ENCODE measurements around the gene FREM1. TPM values are rescaled to one million over a fixed set of nuclear protein-coding genes. Genes with fewer than 3 reads are reported as not detected.
A peak's percentile ranks its signal among the peaks of the same experiment; 100 is the strongest.

The FREM1 gene
- total RNA-seq, 1 donor from 2014 or later = 2.7 TPM

DNA sequence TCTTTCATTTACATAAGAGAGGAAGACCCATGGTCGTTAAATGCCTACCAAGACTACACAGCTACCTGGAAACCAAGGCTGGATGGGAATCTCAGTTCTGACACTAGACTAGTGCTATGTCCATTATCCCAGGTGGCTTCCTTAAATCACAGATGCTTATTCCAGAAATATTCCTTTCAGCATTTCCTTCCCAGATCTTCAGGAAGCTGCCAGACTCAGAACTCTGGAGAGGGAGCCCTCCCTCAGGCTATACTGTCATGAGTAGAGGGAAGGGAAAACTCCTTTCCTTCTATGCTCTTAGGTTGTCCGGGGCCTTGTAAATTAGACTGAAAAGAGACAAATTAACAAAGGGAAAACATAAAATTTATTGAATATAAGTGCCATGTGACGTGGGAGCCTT is 20.8 kb downstream of the FREM1 start:
- H3K9me3 ChIP-seq = no peaks in the 10 kb centered on the region
- H3K4me1 ChIP-seq = no peaks in the 10 kb centered on the region
- no peak overlapping the region for H3K4me3 ChIP-seq
- no peaks in the 10 kb centered on the region for H3K36me3 ChIP-seq
- H3K27ac ChIP-seq = no peak overlapping the region
- no peaks in the 10 kb centered on the region for H3K27me3 ChIP-seq
- no peak for DNase-seq (ENCODE audit: extremely low spot score in 2 of 2)
- intact Hi-C loops (cut with DNase I) = no loop called here
- TF ChIP-seq, protein P1, sequence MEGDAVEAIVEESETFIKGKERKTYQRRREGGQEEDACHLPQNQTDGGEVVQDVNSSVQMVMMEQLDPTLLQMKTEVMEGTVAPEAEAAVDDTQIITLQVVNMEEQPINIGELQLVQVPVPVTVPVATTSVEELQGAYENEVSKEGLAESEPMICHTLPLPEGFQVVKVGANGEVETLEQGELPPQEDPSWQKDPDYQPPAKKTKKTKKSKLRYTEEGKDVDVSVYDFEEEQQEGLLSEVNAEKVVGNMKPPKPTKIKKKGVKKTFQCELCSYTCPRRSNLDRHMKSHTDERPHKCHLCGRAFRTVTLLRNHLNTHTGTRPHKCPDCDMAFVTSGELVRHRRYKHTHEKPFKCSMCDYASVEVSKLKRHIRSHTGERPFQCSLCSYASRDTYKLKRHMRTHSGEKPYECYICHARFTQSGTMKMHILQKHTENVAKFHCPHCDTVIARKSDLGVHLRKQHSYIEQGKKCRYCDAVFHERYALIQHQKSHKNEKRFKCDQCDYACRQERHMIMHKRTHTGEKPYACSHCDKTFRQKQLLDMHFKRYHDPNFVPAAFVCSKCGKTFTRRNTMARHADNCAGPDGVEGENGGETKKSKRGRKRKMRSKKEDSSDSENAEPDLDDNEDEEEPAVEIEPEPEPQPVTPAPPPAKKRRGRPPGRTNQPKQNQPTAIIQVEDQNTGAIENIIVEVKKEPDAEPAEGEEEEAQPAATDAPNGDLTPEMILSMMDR (IDR thresholded peaks at IDR 0.05) = no peak
- TF ChIP-seq POLR2A (IDR thresholded peaks at IDR 0.05) = no peak
- no peak for TF ChIP-seq POLR2AphosphoS5 (IDR thresholded peaks at IDR 0.05; ENCODE audit: insufficient read depth in 1 of 2, low read depth in 1 of 2)

DNA sequence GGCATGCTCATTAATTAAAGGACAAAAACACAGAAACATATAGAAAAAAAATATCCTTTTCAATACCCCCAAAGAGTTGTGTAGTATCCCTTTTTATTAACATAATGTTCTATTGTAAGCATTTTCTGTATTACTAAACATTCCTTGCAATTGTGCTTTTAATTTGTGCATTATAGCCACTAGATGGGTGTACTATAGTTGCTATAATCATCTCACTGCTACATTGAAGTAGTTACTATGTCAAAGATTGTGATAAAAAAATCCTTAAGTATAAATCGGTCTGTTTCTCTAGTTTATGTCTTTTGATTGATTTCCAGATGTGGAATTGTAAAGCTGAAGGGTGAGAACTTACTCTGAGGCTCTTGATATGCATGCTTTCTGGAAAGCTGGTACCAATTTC is 21.4 kb downstream of the FREM1 start:
- TF ChIP-seq POLR2AphosphoS5 (IDR thresholded peaks at IDR 0.05; ENCODE audit: insufficient read depth in 1 of 2, low read depth in 1 of 2) (no peak), POLR2A (IDR thresholded peaks at IDR 0.05) (no peak)
- TF ChIP-seq, protein P1 (IDR thresholded peaks at IDR 0.05) = no peak

DNA sequence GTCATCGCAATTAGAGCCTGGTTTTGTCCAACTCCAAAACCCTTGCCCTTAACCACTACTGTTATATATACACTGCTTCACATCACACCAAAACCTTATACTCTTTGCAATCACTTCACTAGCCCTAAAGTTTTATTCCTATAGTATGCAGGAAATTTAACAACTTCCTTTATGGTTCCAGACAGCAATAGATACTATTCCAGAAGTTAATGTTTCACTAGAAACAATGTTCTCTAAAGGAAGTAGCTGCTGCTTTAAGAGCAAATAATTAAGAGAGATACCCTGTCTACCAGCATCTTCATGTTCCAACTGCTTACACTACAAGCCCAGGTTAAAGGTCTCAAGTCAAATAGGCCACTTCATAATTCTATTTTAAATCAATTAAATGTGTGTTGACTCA is 22.0 kb downstream of the FREM1 start:
- H3K4me3 ChIP-seq = no peak overlapping the region
- no peaks in the 10 kb centered on the region for H3K27me3 ChIP-seq
- no peaks in the 10 kb centered on the region for H3K9me3 ChIP-seq
- no peaks in the 10 kb centered on the region for H3K36me3 ChIP-seq
- H3K4me1 ChIP-seq = no peaks in the 10 kb centered on the region
- H3K27ac ChIP-seq = no peak overlapping the region
- no peak for TF ChIP-seq POLR2A (IDR thresholded peaks at IDR 0.05)
- DNase-seq (ENCODE audit: extremely low spot score in 2 of 2) = no peak
- intact Hi-C loops (cut with DNase I) = no loop called here

More for the DNA sequence above, 21.4 kb downstream of the FREM1 start:
- no peaks in the 10 kb centered on the region for H3K27me3 ChIP-seq
- H3K9me3 ChIP-seq = no peaks in the 10 kb centered on the region
- H3K4me1 ChIP-seq = no peaks in the 10 kb centered on the region
- DNase-seq (ENCODE audit: extremely low spot score in 2 of 2) = no peak
- H3K4me3 ChIP-seq = no peak overlapping the region
- intact Hi-C loops (cut with DNase I) = no loop called here
- H3K27ac ChIP-seq = no peak overlapping the region
- no peaks in the 10 kb centered on the region for H3K36me3 ChIP-seq

DNA sequence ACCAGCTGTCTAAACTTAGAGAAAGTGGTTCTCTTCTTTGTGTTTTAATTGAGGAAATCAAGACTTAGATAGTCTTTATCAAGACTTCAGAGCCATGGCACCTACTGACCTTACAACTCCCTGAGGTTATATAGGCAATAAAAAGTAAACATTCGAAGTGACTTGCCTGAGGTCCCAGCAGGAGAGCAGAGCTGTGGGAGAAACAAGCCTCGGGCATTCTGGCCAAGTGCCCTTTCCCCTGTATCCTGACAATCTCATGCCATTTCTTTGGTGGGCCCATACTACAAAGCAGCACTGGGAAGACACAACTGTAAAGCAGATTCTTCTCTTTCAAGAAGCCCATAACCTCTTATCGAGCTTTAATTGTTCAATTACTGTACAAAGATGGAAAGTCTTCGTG is 23.1 kb downstream of the FREM1 start:
- no peak overlapping the region for H3K4me3 ChIP-seq

DNA sequence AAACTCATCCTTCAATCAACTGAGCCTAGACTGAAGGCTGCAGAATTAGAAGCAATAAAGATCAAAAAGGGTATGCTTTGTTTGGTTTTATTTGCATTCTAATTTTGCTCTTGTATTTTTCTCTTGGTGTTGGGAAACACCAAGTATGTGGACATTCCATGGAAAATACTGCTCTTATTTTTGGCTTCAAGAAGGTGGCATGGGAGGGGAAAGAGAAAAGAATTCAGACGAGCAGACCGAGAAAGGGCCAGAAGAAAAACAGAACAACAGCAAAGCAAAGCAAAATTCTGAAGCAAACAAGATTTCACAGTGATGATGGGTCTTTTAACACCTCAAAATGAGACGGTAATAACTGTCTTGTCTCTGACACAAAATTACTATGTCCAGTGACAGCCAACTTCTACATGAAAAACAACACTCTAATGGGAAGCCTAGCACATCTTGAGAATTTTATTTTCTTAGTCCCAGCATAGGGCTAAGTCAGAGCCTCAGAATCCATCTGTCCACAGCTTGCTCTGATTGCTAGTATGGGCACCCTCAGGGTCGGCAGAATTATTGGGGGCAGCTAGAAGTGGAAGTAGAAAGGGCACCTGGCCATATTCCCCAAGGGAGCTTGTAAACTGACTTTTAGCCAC is 26.8 kb downstream of the FREM1 start:
- intact Hi-C loops (cut with DNase I) = no loop called here
- no peaks in the 10 kb centered on the region for H3K27me3 ChIP-seq
- peak overlapping the region in 1 of 2 donors; percentile 26 for H3K4me3 ChIP-seq
- peak overlapping the region; percentile 64 for H3K27ac ChIP-seq
- no peaks in the 10 kb centered on the region for H3K36me3 ChIP-seq
- H3K4me1 ChIP-seq = peaks cover 10% of the 10 kb centered on the region
- TF ChIP-seq POLR2A (IDR thresholded peaks at IDR 0.05) = no peak
- no peak for DNase-seq (ENCODE audit: extremely low spot score in 2 of 2)
- H3K9me3 ChIP-seq = no peaks in the 10 kb centered on the region

More for the DNA sequence above, 23.1 kb downstream of the FREM1 start:
- no peaks in the 10 kb centered on the region for H3K4me1 ChIP-seq
- DNase-seq (ENCODE audit: extremely low spot score in 2 of 2) = no peak
- no peak overlapping the region for H3K27ac ChIP-seq
- H3K36me3 ChIP-seq = no peaks in the 10 kb centered on the region
- intact Hi-C loops (cut with DNase I) = no loop called here
- no peaks in the 10 kb centered on the region for H3K27me3 ChIP-seq
- no peak for TF ChIP-seq POLR2AphosphoS5 (IDR thresholded peaks at IDR 0.05; ENCODE audit: insufficient read depth in 1 of 2, low read depth in 1 of 2)
- TF ChIP-seq, protein P1 (IDR thresholded peaks at IDR 0.05) = no peak
- no peak for TF ChIP-seq POLR2A (IDR thresholded peaks at IDR 0.05)
- no peaks in the 10 kb centered on the region for H3K9me3 ChIP-seq

DNA sequence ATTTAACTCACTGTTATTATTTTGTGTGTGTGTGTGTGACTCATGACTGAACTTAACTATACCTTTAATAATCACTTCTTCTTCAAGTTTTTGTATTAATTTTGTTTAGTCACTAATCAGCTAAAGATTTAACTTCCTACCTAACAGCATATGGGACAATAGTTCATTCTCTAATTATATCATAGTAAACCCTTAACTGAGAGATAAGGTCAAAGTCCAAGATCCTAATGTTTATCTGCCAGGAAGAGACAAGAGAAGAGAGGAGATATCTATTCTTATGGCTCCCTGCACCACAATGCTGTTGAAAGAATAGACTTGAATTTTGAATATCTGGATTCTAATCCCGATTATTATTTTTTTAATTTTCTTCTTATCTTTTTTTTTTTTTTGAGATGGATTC is 28.1 kb downstream of the FREM1 start:
- Histone ChIP-seq H3K9me3 (no peaks in the 10 kb centered on the region), H3K27me3 (no peaks in the 10 kb centered on the region), H3K4me1 (peaks cover 10% of the 10 kb centered on the region), H3K27ac (no peak overlapping the region), H3K36me3 (no peaks in the 10 kb centered on the region), H3K4me3 (no peak overlapping the region)
- DNase-seq (ENCODE audit: extremely low spot score in 2 of 2) = no peak
- intact Hi-C loops (cut with DNase I) = no loop called here
- TF ChIP-seq, protein P1 (IDR thresholded peaks at IDR 0.05) = no peak
- no peak for TF ChIP-seq POLR2AphosphoS5 (IDR thresholded peaks at IDR 0.05; ENCODE audit: insufficient read depth in 1 of 2, low read depth in 1 of 2)
- no peak for TF ChIP-seq POLR2A (IDR thresholded peaks at IDR 0.05)
